DMS114 treated with DMSO at 0.1 percent for 48 hours (cell line): ENCODE results near the gene FYTTD1.

Source experiments
- DNase-seq: peaks from one replicate; lab custom pipeline; 2025; ENCODE audit not compliant: unreplicated experiment; lab: John Stamatoyannopoulos, UW

Gene FYTTD1

GRCh38 chr3:197791113-197791891 lies 41.6 kb downstream of the FYTTD1 start, which contains the start of gene LRCH3:
TSS of gene LRCH3 (plus strand) at chr3:197791254. CDS start at chr3:197791279, 25 bp downstream.
- peak; percentile 70 for DNase-seq

GRCh38 chr3:197791892-197792647 lies 42.4 kb downstream of the FYTTD1 start:
- DNase-seq: no peak

GRCh38 chr3:197793247-197793646 lies 43.6 kb downstream of the FYTTD1 start:
- no peak for DNase-seq

DNA sequence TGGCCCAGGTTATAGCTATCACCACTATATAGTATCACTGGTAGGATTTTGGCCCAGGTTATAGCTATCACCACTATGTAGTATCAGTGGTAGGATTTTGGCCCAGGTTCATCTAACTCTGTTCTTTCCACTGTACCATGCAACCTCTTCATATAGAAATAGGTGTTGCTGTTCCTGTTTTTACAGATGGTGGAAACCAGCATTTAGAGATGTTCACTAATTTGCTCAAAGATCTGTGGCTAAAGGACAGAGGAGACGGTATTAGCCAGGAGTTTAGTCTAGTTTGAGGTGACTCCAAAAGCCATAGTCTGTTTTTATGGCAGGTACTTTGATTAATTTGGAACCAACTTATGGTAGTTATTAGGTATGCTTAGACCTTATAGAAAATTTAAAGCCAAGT lies 44.4 kb downstream of the FYTTD1 start:
- no peak for DNase-seq

DNA sequence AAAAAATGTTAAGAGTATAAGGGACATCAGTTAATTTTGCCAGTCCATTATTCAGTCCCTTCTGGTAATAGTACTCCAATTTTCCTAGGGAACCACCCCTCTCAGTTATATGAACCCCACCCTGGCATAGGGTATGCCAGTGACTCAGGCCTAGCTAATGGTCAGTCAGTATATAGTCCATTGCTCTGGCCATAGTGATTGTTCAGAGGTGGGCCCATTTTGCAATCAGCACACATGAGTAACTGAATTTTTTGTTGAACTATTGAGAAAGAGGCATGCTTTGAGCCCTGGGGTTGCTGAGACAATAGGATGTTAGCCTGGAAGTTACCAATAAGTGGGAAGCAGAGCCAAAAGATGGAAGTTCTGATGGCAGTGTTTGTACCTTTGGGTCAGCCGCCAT lies 45.5 kb downstream of the FYTTD1 start:
- no peak for DNase-seq

DNA sequence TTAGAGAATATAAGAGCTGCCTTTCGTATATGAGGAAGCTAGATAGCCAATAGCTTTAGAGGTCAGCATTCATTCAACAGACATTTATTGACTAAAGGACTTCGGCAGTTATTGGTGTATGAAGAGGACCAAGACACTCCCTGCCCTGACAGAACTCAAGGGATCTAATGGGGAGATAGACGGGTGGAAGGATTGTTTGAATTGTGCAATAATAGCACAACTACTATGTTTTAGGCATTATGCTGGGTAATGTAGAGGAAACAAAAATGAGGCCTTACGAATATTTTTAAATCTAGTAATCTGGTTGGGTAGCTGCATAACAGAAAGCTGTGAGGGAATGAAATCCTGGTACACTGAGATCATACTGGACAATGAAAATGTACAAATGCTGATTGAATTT lies 46.4 kb downstream of the FYTTD1 start:
- no peak for DNase-seq

- no peak for DNase-seq
Observed at GRCh38 chr3:197798863-197799262, 49.2 kb downstream of the FYTTD1 start.

GRCh38 chr3:197800379-197800778 lies 50.7 kb downstream of the FYTTD1 start:
- no peak for DNase-seq

GRCh38 chr3:197801891-197802778 lies 52.5 kb downstream of the FYTTD1 start:
- DNase-seq: no peak

GRCh38 chr3:197802779-197803459 lies 53.2 kb downstream of the FYTTD1 start:
- no peak for DNase-seq

DNA sequence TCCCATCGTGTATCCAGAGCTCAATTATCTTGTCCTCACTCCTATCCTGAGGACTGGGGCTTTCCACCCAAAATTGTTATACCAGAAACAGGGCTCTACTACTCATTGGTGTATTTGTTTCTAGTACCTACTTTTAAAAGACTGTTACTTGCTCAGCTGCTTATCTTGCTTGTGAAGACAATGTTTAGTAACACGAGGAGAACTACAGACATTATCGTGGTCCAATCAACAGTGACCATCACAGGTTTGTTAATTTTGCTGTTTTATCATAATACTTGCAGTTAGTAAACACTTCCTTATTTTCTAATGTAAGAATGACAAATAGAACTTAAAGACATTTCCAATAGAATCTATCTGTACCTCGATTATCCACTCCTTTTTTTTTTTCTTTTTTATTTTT lies 54.8 kb downstream of the FYTTD1 start:
- no peak for DNase-seq

DNA sequence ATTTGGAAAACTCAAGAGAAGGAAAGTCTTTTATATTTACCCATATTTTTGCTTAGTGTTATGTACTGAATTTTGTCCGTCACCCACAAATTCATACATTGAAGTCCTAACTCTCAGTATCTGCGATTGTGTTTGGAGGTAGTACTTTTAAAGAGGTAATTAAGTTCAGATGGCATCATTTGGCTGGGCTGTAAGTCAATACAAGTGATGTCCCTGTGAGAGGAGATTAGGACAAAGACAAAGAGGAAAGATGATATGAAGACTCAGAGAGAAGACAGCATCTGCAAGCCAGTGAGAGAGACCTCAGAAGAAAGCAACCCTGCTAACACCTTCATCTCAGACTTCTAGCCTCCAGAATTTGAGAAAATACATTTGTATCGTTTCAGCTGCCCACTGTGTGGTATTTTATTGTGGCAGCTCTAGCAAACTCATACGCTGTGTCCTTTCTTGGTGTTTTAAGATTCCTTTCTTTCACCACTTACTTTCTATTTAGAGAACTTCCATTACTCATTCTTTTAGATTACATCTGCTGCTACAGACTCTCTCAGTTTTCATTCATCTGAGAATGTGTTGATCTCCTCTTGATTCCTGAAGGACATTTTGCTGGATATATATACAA lies 58.4 kb downstream of the FYTTD1 start:
- DNase-seq: no peak

GRCh38 chr3:197809356-197810020 lies 59.8 kb downstream of the FYTTD1 start:
- no peak for DNase-seq

DNA sequence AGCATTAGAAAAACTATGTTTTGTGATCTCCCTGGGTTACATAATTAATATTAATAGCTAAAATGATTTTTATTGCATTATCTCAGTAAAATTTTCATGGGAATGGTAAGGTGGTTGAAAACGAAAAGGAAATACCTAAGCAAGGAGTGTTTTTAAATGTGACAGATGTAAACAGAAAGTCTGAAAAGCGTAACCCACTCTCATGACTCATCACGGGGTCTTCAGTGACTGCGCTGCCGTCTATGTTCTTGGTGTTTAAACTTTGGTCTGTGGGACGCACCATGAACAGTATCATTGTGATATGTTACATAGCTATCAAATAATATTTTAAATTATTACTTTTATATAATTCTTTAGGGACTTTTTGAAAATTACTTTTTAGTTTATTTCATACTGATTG lies 61.2 kb downstream of the FYTTD1 start:
- DNase-seq: no peak

DNA sequence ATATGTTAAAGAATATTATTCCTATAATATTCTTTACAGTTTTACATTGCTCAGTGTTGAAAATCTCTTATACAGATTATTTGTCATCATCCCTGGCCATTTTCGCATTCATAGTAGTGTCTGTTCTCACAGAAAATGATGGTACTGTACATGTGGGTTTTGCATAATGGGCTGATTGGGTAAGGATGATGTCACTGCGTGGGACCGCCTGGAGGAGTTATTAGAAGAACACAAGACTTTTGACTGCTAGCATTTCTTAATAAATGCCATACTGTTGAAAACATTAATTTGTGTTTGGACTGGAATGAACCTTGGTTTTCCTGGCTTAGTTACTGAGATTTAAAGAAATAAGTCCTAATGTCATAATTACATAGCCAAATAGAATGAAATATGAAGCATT lies 61.7 kb downstream of the FYTTD1 start:
- no peak for DNase-seq

DNA sequence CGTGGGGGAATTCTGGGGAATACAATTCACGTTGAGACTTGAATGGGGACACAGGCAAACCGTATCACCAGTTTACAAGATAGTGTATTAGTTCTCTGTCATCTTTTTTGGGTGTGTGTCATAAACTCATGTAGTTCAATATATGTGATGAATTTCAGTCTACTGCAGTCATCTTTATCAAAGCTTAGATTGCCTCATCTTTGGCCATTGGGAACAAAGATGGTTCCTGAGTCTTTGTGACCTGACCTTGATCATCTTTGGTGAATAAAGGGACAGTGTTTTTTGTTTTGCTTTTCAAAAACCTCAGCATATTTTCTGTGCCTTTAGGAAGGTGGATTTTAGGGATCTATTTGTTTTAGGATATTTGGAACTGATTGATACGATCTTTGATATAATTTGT lies 64.7 kb downstream of the FYTTD1 start:
- DNase-seq: no peak

DNA sequence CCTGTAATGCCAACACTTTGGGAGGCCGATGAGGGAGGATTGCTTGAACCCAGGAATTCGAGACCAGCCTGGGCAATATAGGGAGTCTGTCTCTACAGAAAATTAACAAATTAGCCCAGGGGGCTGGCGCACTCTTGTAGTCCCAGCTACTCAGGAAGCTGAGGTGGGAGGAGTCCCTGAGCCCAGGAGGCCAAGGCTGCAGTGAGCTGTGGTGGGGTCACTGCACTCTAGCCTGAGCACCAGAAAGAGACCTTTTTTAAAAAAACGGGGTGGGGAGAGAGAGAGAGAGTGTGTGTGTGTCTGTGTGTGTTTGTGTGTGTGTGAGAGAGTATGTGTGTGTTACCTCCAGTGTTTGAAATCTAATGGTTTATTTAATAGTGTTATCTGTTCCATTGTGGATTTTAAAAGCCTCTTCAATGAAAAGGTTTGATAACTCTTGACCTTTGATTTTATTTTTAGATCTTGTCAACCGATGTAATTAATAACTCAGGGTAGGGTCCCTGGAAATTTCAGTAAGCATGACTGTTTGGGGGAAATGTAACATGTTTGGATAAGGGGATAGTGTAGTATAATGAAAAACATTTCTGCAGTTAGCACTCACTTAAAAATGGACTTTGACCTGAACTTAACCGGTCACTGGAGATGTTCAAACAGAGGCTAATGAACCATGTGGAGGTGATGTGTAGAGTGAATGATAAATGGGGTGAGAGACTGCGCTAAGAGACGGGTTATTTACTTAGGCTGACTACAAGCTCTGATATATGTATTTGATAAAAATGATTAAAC lies 71.1 kb downstream of the FYTTD1 start:
- DNase-seq: no peak

DNA sequence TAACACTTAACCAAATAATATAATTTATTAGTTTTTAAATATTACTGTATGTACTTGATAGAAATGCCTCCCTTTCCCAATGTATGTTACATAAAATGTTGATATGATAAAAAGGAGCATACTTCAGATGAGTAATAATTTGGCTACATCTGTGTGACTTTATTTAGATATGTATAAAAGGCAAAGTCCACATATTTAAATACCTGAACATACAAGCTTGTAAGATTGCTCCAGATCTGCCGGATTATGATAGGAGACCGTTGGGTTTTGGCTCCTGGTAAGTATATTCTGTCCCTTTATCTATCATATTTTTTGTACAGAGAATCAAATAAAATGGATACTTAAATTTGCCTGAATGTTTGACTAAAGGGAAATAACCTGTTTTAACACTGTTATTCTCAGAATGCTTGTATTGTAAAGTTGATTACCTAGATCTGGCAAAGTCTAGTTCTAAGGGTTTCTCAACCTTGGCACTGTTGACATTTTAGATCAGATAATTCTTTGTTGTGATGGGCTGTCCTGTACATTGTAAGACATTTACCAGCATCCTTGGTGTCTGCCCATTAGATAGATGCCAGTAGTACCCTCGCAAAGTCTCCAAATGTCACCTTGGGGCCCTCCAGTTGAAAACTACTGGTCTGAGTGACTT lies 79.8 kb downstream of the FYTTD1 start:
- DNase-seq: no peak
